RWPE1 (cell line): ENCODE data around the gene TMEM238.
A peak's percentile ranks its signal among the peaks of the same experiment; 100 is the strongest.
"Not testable (repeated sequence)": the region's sequence is repeated elsewhere in the genome, so short reads cannot be mapped to it uniquely, and the experiment has no call there.

Experiments
- CTCF ChIA-PET: fragments of 350-600 bp; sonication (Branson Sonifier 250); formaldehyde crosslinking; extraction: SDS; loops from one replicate; lab custom pipeline; 2021; lab: Yijun Ruan, JAX
- POLR2A ChIA-PET: fragments of 400-600 bp; formaldehyde crosslinking; extraction: SDS; loops from one replicate; lab custom pipeline; 2020; ENCODE audit warnings: antibody characterized with exemption; ENCODE audit not compliant: low non-redundant PET; lab: Yijun Ruan, JAX
- DNase-seq: peaks from one replicate; pipeline ENCODE4 v3.0.0; 2012; ENCODE audit warnings: low spot score
- H3K27ac ChIP-seq: fragments of 450-650 bp; 2 replicates; pipeline ENCODE4 v1.5.1; 2017
- TF ChIP-seq, protein P1 (sequence below): fragments of 450-650 bp; conservative IDR thresholded peaks from 2 replicates; pipeline ENCODE4 v1.5.1; 2017; ENCODE audit warnings: low read depth, mild to moderate bottlenecking

Gene TMEM238

DNA sequence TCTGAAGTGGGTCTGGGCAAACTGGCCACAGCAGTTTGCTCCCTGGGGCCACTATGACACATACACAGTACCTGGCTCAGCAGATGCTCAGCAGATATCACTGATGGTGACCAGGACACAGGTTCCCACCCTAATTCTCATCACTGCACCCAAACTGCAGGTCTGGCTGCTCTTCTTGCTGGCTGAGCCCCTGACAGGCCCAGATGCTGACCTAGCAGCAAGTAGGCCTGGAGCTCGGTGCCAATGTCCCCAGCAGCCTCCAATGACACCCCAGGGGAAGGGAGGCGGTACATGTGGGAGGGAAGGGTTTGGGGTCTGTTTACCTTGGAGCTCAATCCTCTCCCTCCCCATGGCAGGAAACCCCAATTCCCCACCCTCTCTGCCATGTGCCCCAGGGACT lies 18.4 kb upstream of the TMEM238 start:
- no peak for DNase-seq
- ChIA-PET POLR2A (interaction anchor here (1.0 kb wide), 1 partner anchor 18 kb away, joined by 4 read pairs; the partner anchor contains the start of gene TMEM238), CTCF (no interaction called here)
- TF ChIP-seq, protein P1, sequence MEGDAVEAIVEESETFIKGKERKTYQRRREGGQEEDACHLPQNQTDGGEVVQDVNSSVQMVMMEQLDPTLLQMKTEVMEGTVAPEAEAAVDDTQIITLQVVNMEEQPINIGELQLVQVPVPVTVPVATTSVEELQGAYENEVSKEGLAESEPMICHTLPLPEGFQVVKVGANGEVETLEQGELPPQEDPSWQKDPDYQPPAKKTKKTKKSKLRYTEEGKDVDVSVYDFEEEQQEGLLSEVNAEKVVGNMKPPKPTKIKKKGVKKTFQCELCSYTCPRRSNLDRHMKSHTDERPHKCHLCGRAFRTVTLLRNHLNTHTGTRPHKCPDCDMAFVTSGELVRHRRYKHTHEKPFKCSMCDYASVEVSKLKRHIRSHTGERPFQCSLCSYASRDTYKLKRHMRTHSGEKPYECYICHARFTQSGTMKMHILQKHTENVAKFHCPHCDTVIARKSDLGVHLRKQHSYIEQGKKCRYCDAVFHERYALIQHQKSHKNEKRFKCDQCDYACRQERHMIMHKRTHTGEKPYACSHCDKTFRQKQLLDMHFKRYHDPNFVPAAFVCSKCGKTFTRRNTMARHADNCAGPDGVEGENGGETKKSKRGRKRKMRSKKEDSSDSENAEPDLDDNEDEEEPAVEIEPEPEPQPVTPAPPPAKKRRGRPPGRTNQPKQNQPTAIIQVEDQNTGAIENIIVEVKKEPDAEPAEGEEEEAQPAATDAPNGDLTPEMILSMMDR = no peak
- H3K27ac ChIP-seq = peak overlapping the region; percentile 97

DNA sequence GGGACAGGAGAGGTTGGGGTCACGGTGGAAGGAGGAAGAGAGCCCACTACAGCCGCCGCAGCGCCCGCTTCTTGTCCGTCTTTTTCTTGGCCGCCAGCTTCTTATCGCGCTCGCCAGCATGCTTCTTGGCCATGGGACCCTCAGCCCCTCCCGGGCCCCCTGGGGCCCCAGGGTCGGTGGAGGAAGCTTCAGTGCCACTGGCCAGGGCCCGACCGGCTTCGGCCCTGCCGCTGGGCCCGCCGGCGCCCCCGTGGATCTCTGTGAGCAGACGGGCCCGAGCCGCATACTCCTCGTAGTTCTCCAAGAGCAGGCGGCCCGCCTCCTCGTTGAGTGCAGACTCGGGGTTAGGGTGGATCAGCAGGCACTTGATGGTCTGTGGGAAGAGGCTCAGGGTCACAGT lies 17.3 kb upstream of the TMEM238 start:
- DNase-seq, POLR2A ChIA-PET, CTCF ChIA-PET: not testable (repeated sequence)
- H3K27ac ChIP-seq = peak overlapping the region; percentile 97

DNA sequence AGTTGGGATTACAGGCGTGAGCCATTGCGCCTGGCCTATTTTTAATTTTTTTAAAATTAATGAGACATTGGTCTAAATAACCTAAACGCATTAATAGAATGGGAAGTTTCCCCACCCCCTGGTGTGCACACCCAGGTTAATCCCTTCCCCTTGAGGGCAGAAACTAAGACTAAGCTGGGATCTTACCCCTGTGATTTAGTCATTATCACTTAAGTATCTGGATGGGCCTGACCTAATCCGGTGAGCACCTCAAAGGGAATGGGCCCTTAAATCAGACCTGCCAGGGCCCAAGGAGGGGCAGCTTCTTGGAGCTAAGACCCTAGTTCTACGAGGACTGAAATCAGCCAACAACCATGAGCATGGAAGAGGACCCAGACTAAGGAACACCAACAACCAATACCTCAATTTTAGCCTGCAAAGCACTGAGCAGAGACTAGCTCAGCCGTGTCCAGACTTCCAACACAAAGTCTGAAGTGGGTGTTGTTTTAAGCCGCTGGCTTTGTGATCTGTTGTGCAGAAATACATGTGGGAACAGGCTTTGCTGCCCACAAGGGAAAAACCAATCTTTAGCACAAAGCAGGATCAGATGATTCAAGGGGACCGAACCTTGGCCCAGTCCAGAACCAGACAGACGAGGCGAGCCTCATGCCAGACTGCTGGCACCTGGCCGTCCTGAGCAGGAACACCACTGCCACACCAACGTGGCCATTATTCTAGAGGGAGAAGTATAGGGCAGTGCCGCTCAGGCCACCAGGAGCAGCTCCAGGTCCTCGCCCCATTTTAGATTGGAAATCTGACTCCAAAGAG lies 16.4 kb upstream of the TMEM238 start:
- TF ChIP-seq, protein P1 = no peak
- POLR2A ChIA-PET = no interaction called here
- peak overlapping the region; percentile 97 for H3K27ac ChIP-seq
- no peak for DNase-seq
- CTCF ChIA-PET = interaction anchor here (0.6 kb wide), 1 partner anchor 233 kb away, joined by 3 read pairs; no protein-coding TSS in a partner anchor

DNA sequence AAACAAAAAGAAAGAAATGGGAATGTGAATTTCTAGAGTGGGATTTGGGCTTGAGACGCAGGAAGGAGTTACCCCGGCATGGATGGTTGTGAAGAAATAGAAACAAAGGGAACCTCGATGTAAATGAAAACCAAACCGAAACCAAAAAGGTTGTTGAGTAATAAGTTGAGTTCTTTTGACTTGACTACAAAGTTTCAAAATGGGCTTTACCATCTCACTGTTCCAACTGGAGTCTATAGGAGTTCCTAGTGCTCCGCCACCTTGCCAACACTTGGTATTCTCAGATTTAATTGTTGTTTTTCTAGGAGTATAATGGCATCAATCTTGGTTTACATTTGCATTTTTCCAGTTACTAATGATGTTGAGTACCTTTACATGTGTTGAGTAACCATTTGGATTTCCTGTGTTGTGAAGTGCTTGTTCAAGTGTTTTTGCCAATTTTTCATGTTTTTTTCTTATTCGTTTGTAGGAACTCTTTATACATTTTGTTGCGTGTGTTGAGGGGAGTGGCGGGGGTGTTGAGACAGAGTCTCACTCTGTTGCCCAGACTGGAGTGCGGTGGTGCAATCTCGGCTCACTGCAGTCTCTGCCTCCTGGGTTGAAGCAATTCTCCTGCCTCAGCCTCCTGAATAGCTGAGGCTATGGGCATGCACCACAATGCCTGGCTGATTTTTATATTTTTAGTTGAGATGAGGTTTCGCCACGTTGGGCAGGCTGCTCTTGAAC lies 14.3 kb upstream of the TMEM238 start:
- TF ChIP-seq, protein P1 = no peak
- ChIA-PET CTCF (interaction anchor here (0.6 to 0.7 kb wide), 2 partner anchors 59 to 232 kb away, joined by 3 read pairs; partner anchors contain the start of gene KMT5C), POLR2A (no interaction called here)

DNA sequence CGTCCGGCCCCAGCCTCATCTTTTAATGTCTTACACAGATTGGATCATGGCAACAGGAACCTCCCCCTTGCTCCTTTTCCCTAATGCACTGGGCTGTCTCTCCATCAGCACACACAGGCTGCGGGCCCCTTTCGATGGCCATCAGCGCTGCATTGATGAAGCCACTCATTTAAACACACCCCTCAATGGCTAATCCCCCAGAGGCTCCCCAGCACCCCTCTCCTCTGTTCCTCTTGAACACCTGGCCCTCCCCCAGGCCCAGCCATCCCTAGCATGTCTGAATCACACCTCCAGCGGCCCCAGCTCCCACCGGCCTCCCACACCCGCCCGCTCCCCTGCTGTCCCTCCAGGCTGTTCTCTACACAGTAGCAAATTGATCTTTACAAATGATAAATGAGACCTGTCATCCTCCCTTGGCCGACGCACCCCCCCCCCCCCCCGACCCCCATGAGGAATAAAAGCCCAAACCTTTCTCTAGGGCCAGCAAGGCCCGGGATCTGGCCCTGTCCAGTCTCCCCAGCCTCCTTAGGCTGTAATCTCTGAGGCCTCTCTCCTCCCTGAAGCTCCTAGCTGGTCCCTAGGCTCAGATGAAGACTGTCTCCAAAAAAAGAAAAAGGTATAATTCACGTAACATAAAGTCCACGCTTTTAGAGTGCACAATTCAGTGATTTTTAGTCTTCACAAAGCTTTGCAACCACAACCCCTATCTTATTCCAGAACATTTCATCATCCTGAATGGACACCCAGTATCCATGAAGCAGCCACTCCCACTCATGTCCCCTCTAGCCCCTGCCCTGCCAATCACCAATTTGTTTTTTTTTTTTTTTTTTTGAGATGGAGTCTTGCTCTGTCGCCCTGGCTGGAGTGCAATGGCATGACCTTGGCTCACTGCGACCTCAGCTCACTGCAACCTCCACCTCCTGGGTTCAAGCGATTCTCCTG lies 9.0 kb upstream of the TMEM238 start:
- POLR2A ChIA-PET = no interaction called here
- CTCF ChIA-PET = no interaction called here
- peak overlapping the region; percentile 98 for H3K27ac ChIP-seq
- no peak for DNase-seq
- TF ChIP-seq, protein P1 = no peak

More for the DNA sequence above, 14.3 kb upstream of the TMEM238 start:
- H3K27ac ChIP-seq = peak overlapping the region; percentile 34
- DNase-seq = no peak

DNA sequence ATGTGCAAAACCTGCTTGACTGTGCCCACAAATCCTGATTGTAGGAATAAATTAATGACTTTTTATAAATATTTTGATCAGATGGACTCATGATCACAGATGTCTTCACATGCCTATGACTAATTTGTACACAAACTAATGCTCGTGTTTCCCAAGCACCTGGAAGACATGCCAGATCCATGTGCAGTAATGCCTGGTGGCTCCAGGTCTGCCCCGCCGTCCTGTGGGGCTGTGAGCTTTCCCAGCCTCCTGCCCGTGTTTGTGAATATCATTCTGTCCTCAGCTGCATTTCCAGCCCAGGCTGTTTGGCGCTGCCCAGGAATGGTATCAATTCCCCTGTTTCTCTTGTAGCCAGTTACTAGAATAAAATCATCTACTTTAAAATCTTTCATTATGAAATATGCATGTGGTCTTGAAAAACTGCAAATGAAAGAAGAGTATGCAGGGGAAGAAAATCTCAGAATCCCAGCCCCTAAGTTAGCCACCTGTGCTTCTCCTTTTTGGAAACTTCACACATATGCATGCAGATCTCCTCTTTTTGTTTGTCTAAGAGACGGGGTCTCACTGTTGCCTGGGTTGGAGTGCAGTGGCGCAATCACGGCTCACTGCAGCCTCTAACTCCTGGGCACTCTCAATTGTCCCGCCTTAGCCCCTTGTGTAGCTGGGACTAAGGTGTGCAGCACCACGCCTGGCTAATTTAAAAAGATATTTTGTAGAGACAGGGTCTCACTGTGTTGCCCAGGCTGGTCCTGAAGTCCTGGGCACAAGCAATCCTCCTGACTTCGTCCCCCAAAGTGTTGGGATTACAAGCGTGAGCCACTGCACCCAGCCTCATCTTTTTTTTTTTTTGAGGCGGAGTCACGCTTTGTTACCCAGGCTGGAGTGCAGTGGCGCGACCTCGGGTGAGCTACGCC lies 7.9 kb upstream of the TMEM238 start:
- TF ChIP-seq, protein P1 = no peak
- peak overlapping the region; percentile 98 for H3K27ac ChIP-seq
- DNase-seq = no peak
- POLR2A ChIA-PET = interaction anchor here (0.7 kb wide), 1 partner anchor 240 kb away, joined by 4 read pairs; no protein-coding TSS in a partner anchor
- CTCF ChIA-PET = interaction anchor here (0.5 kb wide), 1 partner anchor 141 kb away, joined by 3 read pairs; no protein-coding TSS in a partner anchor
